Stimulated activated CD8-positive, alpha-beta memory T cell treated with anti-CD3 and anti-CD28 coated beads, Interleukin-12 subunit alpha, Interleukin-12 subunit beta, amount 100 ng/mL, for 24 hours (primary cell): ENCODE results near the gene AFAP1.

Experiments
- DNase-seq: peaks from one replicate; pipeline ENCODE4 v3.0.0-alpha.2; 2020; ENCODE audit errors: extremely low read depth

The AFAP1 gene

GRCh38 chr4:7841071-7841470, 98.6 kb downstream of the AFAP1 start:
- DNase-seq: no peak

GRCh38 chr4:7839856-7840255, 99.8 kb downstream of the AFAP1 start:
- no peak for DNase-seq

GRCh38 chr4:7838136-7838782, 101.4 kb downstream of the AFAP1 start:
- no peak for DNase-seq

- DNase-seq: no peak
Measured at GRCh38 chr4:7837597-7838135, 102.0 kb downstream of the AFAP1 start.

- DNase-seq: no peak
Measured at GRCh38 chr4:7831858-7832730, 107.6 kb downstream of the AFAP1 start.

GRCh38 chr4:7831330-7831729, 108.3 kb downstream of the AFAP1 start:
- DNase-seq: peak; percentile 22

GRCh38 chr4:7830747-7831146, 108.9 kb downstream of the AFAP1 start:
- no peak for DNase-seq

GRCh38 chr4:7829652-7830580, 109.7 kb downstream of the AFAP1 start:
- DNase-seq: no peak

- DNase-seq: no peak
Measured at GRCh38 chr4:7828793-7829301, 110.8 kb downstream of the AFAP1 start.

GRCh38 chr4:7828011-7828720, 111.5 kb downstream of the AFAP1 start:
- peak; percentile 17 for DNase-seq

GRCh38 chr4:7827566-7827965, 112.1 kb downstream of the AFAP1 start:
- no peak for DNase-seq

GRCh38 chr4:7826909-7827306, 112.8 kb downstream of the AFAP1 start:
- no peak for DNase-seq

- no peak for DNase-seq
Measured at GRCh38 chr4:7826176-7826908, 113.3 kb downstream of the AFAP1 start.

- DNase-seq: no peak
Measured at GRCh38 chr4:7824218-7824617, 115.4 kb downstream of the AFAP1 start.

GRCh38 chr4:7823416-7823824, 116.2 kb downstream of the AFAP1 start:
- no peak for DNase-seq

GRCh38 chr4:7822877-7823276, 116.8 kb downstream of the AFAP1 start:
- no peak for DNase-seq

- DNase-seq: no peak
Measured at GRCh38 chr4:7822137-7822505, 117.5 kb downstream of the AFAP1 start.

GRCh38 chr4:7821245-7822136, 118.2 kb downstream of the AFAP1 start:
- no peak for DNase-seq
